ENCODE data around the gene MNDA. TPM values are rescaled to one million over a fixed set of nuclear protein-coding genes. Genes with fewer than 3 reads are reported as not detected.

Gene MNDA
- total and polyA plus RNA-seq, 7 donors: 1.9 to 7.7 (median 4.8) TPM

DNA sequence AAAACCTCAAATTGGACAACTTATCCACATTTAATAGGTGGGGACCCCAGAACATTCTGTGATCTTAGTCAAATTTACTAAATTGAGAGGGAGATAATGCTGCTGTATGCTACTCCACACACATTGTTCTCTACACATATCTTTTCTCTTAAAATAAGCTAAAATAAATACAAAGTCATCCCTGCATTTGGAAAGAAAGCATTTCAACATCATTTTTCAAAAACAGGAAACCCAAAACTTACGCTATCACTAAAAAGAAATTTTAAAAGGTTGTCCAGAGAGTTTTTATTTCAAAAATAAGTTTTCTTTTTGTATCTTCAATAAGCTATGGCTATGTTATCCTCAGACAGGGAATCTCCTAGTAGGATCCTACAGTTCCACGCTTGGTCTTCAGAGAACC is 30.6 kb upstream of the MNDA start:
- Histone ChIP-seq H3K27me3 (no peaks in the 10 kb centered on the region), H3K9me3 (no peaks in the 10 kb centered on the region), H3K4me3 (no peak overlapping the region), H3K27ac (no peak overlapping the region), H3K4me1 (no peaks in the 10 kb centered on the region), H3K36me3 (no peaks in the 10 kb centered on the region)
- TF ChIP-seq CTCF (IDR thresholded peaks at IDR 0.05): no peak
- no peak for TF ChIP-seq EP300 (IDR thresholded peaks at IDR 0.05)
- TF ChIP-seq POLR2A (IDR thresholded peaks at IDR 0.05): no peak
- no peak for TF ChIP-seq POLR2AphosphoS5 (IDR thresholded peaks at IDR 0.05)
- DNase-seq: no peak
- 85 to 86% methylated on average over 2 of the region's 2 CpGs for WGBS, 2 donors
- intact Hi-C loops (cut with DNase I): no loop called here

- Histone ChIP-seq H3K27ac (no peak overlapping the region), H3K36me3 (no peaks in the 10 kb centered on the region), H3K27me3 (no peaks in the 10 kb centered on the region), H3K4me1 (no peaks in the 10 kb centered on the region), H3K4me3 (no peak overlapping the region), H3K9me3 (no peaks in the 10 kb centered on the region)
- no peak for DNase-seq
- WGBS, 2 donors: 78 to 91% methylated on average over 1 of the region's 1 CpG
- intact Hi-C loops (cut with DNase I): no loop called here
- TF ChIP-seq POLR2A (IDR thresholded peaks at IDR 0.05): no peak
Observed at GRCh38 chr1:158801396-158801795, 29.8 kb upstream of the MNDA start.

GRCh38 chr1:158803678-158804077 is 27.5 kb upstream of the MNDA start:
- intact Hi-C loops (cut with DNase I): no loop called here
- TF ChIP-seq POLR2AphosphoS5 (IDR thresholded peaks at IDR 0.05) (no peak), EP300 (IDR thresholded peaks at IDR 0.05) (no peak), POLR2A (IDR thresholded peaks at IDR 0.05) (no peak), CTCF (IDR thresholded peaks at IDR 0.05) (no peak)
- Histone ChIP-seq H3K4me3 (no peak overlapping the region), H3K27ac (no peak overlapping the region), H3K9me3 (no peaks in the 10 kb centered on the region), H3K27me3 (no peaks in the 10 kb centered on the region), H3K4me1 (peaks cover 0 to 12% (median 4%) of the 10 kb centered on the region in 4 donors), H3K36me3 (no peaks in the 10 kb centered on the region)
- 69 to 81% methylated on average over 1 of the region's 1 CpG for WGBS, 2 donors
- no peak for DNase-seq

DNA sequence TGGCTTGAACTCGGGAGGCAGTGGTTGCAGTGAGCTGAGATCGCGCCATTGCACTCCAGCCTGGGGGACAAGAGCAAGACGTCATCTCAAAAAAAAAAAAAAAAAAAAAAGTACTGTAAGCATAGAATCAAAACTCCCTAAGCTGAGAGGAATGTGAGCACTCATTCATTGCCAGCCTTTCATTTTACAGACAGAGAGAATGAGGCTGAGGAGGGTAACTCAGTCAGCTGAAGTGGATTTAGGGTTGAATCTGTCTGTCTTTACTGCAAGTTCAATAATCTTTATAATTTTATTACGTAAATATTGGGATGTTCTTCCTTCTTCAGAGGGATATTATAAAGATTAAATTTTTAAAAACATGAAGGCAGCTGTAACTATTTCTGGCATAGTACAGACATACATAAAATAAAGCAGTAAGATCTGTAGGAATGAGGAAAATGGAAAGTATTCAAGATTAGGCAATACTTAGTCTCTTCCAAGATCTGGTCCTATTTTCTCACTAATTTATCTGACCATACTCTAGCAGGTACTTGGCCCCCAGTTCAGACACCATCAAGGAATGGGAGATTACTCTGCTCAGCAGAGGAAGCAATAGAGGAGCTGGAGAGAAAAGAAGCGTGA is 24.1 kb upstream of the MNDA start:
- TF ChIP-seq CTCF (IDR thresholded peaks at IDR 0.05): no peak
- H3K4me1 ChIP-seq: peaks cover 0 to 12% (median 4%) of the 10 kb centered on the region in 4 donors
- no peak for DNase-seq
- intact Hi-C loops (cut with DNase I): no loop called here
- H3K36me3 ChIP-seq: no peaks in the 10 kb centered on the region
- no peaks in the 10 kb centered on the region for H3K9me3 ChIP-seq
- H3K27ac ChIP-seq: no peak overlapping the region
- WGBS, 2 donors: 73 to 81% methylated on average over 6 of the region's 6 CpGs
- no peak overlapping the region for H3K4me3 ChIP-seq
- H3K27me3 ChIP-seq: no peaks in the 10 kb centered on the region

- TF ChIP-seq POLR2AphosphoS5 (IDR thresholded peaks at IDR 0.05) (no peak), CTCF (IDR thresholded peaks at IDR 0.05) (no peak), EP300 (IDR thresholded peaks at IDR 0.05) (no peak), POLR2A (IDR thresholded peaks at IDR 0.05) (no peak)
- peaks cover 0 to 12% (median 4%) of the 10 kb centered on the region in 4 donors for H3K4me1 ChIP-seq
- no peaks in the 10 kb centered on the region for H3K36me3 ChIP-seq
- no peak for DNase-seq
- H3K27me3 ChIP-seq: no peaks in the 10 kb centered on the region
- 81% methylated on average over 3 of the region's 3 CpGs for WGBS, 2 donors
- intact Hi-C loops (cut with DNase I): no loop called here
- peak overlapping the region in 1 of 4 donors; percentile 14 for H3K27ac ChIP-seq
- no peaks in the 10 kb centered on the region for H3K9me3 ChIP-seq
- H3K4me3 ChIP-seq: no peak overlapping the region
Observed at GRCh38 chr1:158809256-158809655, 21.9 kb upstream of the MNDA start.

All from sigmoid colon (tissue), 7 donors.